ENCODE measurements around the gene CSAG2. TPM values are rescaled to one million over a fixed set of nuclear protein-coding genes. Genes with fewer than 3 reads are reported as not detected.
"Not testable (repeated sequence)": the region's sequence is repeated elsewhere in the genome, so short reads cannot be mapped to it uniquely, and the experiment has no call there.

CSAG2 gene
- total RNA-seq, 2 donors from 2014 or later, result 0.35 TPM; not detected in 1

GRCh38 chrX:152735860-152736511, 26.9 kb upstream of the CSAG2 start:
- H3K4me1 ChIP-seq (ENCODE audit: control insufficient read depth, insufficient read depth, low read length), result no peaks in the 10 kb centered on the region
- peaks cover 62% of the 10 kb centered on the region for H3K9me3 Mint-ChIP-seq
- no peaks in the 10 kb centered on the region for H3K36me3 ChIP-seq (ENCODE audit: control insufficient read depth, insufficient read depth, low read length)
- H3K4me3 Mint-ChIP-seq, result no peak overlapping the region
- H3K27ac Mint-ChIP-seq, result no peak overlapping the region
- H3K9ac ChIP-seq (ENCODE audit: extremely low read depth, low read length, poor library complexity, severe bottlenecking), result no peak overlapping the region
- H3K27me3 ChIP-seq (ENCODE audit: control insufficient read depth, insufficient read depth, low read length, poor library complexity, severe bottlenecking), result no peaks in the 10 kb centered on the region
- 84 to 100% methylated on average over 1 to 12 of the region's 12 CpGs for WGBS, 2 experiments (ENCODE audit: insufficient coverage in 1 of 2, insufficient read length in 1 of 2)
- no peaks in the 10 kb centered on the region for H3K4me1 Mint-ChIP-seq
- no peak overlapping the region for H3K27ac ChIP-seq (ENCODE audit: low read depth, low read length)
- DNase-seq, result no peak
- TF ChIP-seq, protein P1, sequence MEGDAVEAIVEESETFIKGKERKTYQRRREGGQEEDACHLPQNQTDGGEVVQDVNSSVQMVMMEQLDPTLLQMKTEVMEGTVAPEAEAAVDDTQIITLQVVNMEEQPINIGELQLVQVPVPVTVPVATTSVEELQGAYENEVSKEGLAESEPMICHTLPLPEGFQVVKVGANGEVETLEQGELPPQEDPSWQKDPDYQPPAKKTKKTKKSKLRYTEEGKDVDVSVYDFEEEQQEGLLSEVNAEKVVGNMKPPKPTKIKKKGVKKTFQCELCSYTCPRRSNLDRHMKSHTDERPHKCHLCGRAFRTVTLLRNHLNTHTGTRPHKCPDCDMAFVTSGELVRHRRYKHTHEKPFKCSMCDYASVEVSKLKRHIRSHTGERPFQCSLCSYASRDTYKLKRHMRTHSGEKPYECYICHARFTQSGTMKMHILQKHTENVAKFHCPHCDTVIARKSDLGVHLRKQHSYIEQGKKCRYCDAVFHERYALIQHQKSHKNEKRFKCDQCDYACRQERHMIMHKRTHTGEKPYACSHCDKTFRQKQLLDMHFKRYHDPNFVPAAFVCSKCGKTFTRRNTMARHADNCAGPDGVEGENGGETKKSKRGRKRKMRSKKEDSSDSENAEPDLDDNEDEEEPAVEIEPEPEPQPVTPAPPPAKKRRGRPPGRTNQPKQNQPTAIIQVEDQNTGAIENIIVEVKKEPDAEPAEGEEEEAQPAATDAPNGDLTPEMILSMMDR (conservative IDR thresholded peaks at IDR 0.05), result no peak
- H3K36me3 Mint-ChIP-seq (ENCODE audit: low read depth), result no peaks in the 10 kb centered on the region
- H3K9me3 ChIP-seq (ENCODE audit: control insufficient read depth, low read length), result no peaks in the 10 kb centered on the region
- H3K27me3 Mint-ChIP-seq (ENCODE audit: insufficient read depth), result peaks cover 3% of the 10 kb centered on the region
- no peak overlapping the region for H3K4me3 ChIP-seq (ENCODE audit: low read length)

DNA sequence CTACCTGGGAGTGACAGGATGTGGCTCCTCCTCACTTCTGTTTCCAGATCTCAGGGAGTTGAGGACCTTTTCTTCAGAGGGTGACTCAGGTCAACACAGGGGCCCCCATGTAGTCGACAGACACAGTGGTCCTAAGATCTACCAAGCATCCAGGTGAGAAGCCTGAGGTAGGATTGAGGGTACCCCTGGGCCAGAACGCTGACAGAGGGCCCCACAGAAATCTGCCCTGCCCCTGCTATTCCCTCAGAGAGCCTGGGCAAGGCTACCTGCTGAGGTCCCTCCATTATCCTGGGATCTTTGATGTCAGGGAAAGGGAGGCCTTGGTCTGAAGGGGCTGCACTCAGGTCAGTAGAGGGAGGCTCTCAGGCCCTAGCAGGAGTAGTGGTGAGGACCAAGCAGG, 26.0 kb upstream of the CSAG2 start:
- no peaks in the 10 kb centered on the region for H3K36me3 ChIP-seq (ENCODE audit: control insufficient read depth, insufficient read depth, low read length)
- TF ChIP-seq, protein P1 (conservative IDR thresholded peaks at IDR 0.05), result no peak
- H3K27me3 Mint-ChIP-seq (ENCODE audit: insufficient read depth), result peaks cover 3% of the 10 kb centered on the region
- H3K9me3 ChIP-seq (ENCODE audit: control insufficient read depth, low read length), result no peaks in the 10 kb centered on the region
- no peaks in the 10 kb centered on the region for H3K27me3 ChIP-seq (ENCODE audit: control insufficient read depth, insufficient read depth, low read length, poor library complexity, severe bottlenecking)
- H3K9ac ChIP-seq (ENCODE audit: extremely low read depth, low read length, poor library complexity, severe bottlenecking), result no peak overlapping the region
- H3K4me1 ChIP-seq (ENCODE audit: control insufficient read depth, insufficient read depth, low read length), result no peaks in the 10 kb centered on the region
- no peak overlapping the region for H3K4me3 Mint-ChIP-seq
- H3K36me3 Mint-ChIP-seq (ENCODE audit: low read depth), result no peaks in the 10 kb centered on the region
- DNase-seq, result no peak
- H3K27ac Mint-ChIP-seq, result no peak overlapping the region
- H3K4me1 Mint-ChIP-seq, result no peaks in the 10 kb centered on the region
- H3K27ac ChIP-seq (ENCODE audit: low read depth, low read length), result no peak overlapping the region
- peaks cover 60% of the 10 kb centered on the region for H3K9me3 Mint-ChIP-seq
- no peak overlapping the region for H3K4me3 ChIP-seq (ENCODE audit: low read length)
- 96% methylated on average over 2 of the region's 2 CpGs; no CpG with 5 or more reads in 1 of the 2 experiments for WGBS, 2 experiments (ENCODE audit: insufficient coverage in 1 of 2, insufficient read length in 1 of 2)

GRCh38 chrX:152734143-152734858, 25.2 kb upstream of the CSAG2 start:
- H3K36me3 ChIP-seq (ENCODE audit: control insufficient read depth, insufficient read depth, low read length), result not testable (repeated sequence)

More at GRCh38 chrX:152734143-152734858, 25.2 kb upstream of the CSAG2 start:
- H3K4me1 Mint-ChIP-seq; H3K9me3 ChIP-seq (ENCODE audit: control insufficient read depth, low read length); H3K27ac ChIP-seq (ENCODE audit: low read depth, low read length); H3K9ac ChIP-seq (ENCODE audit: extremely low read depth, low read length, poor library complexity, severe bottlenecking); H3K27me3 Mint-ChIP-seq (ENCODE audit: insufficient read depth); H3K4me3 Mint-ChIP-seq; DNase-seq; H3K4me1 ChIP-seq (ENCODE audit: control insufficient read depth, insufficient read depth, low read length); H3K36me3 Mint-ChIP-seq (ENCODE audit: low read depth); H3K4me3 ChIP-seq (ENCODE audit: low read length); H3K27me3 ChIP-seq (ENCODE audit: control insufficient read depth, insufficient read depth, low read length, poor library complexity, severe bottlenecking); H3K27ac Mint-ChIP-seq: not testable (repeated sequence)
- peaks cover 52% of the 10 kb centered on the region for H3K9me3 Mint-ChIP-seq
- 96 to 97% methylated on average over 5 to 22 of the region's 22 CpGs for whole genome bisulfite sequencing, 2 experiments (ENCODE audit: insufficient coverage in 1 of 2, insufficient read length in 1 of 2)
